HG03039 (cell line): Measurements from ENCODE around the gene KIF13A.
"Not testable (repeated sequence)": the region's sequence is repeated elsewhere in the genome, so short reads cannot be mapped to it uniquely, and the experiment has no call there.

ENCODE experiments used
- ATAC-seq: cut with Tn5 transposase; IDR thresholded peaks from one replicate; pipeline ENCODE4 v1.9.1; 2021; ENCODE audit warnings: mild to moderate bottlenecking, moderate library complexity; ENCODE audit not compliant: unreplicated experiment

Gene KIF13A

DNA sequence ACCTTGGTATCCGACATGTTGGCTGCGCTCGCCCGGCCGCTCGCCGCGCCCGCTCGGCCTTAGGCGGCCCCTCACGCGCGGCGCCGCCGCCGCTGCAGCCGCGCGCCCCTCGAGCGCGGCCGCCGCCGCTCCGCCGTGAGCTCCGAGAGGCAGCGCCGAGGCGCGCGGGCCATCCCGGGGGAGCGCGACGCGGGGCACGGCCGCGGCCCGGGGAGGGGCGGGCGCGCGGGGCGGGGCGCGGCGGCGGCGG lies at the start of gene KIF13A:
Gene KIF13A (minus strand): TSS at position 189 of the 250 bp plus-strand sequence. CDS start 172 bp downstream, at position 17.
- ATAC-seq: no peak

- no peak for ATAC-seq
Observed at GRCh38 chr6:18036781-18037180, 49.3 kb upstream of the KIF13A start.

DNA sequence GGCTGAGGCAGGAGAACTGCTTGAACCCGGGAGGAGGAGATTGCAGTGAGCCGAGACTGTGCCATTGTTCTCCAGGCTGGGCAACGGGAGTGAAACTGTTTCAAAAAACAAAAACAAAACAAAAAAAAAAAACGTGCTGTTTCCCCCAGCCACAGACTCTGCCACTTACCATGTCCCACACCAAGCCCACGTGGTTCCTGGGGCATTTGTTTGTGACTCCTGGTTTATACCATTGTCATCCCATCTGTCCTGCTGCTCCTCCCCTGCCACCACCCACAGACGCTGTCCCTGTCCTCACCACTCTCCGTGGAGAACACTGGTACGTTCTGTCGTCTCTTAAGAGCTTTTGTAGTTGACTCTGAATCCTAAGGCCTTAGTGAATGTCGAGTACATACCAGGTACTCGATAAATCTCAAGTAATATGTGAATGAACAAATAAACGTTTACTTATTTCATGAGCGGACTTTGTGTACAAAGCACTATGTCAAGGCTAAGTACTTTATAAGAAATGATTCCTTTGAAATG lies 48.0 kb upstream of the KIF13A start:
- ATAC-seq: no peak

DNA sequence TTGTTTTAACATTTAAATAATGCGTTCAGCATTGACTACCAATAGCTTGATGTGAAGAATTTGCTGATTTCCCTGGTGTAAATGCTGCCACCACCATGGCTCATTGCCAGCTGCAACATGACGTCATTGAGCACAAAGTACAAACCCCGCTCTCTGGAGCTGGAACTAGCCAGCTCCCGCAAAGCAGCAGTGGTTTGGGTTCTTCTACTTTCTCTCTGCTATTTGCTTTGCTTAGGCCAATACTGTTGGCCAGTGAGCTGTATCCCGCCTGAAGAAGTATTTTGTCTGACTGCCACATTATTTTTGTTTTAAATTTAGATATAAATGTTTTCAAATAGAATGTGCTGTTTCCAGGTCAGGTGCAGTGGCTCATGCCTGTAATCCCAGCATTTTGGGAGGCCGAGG lies 47.4 kb upstream of the KIF13A start:
- ATAC-seq: no peak

DNA sequence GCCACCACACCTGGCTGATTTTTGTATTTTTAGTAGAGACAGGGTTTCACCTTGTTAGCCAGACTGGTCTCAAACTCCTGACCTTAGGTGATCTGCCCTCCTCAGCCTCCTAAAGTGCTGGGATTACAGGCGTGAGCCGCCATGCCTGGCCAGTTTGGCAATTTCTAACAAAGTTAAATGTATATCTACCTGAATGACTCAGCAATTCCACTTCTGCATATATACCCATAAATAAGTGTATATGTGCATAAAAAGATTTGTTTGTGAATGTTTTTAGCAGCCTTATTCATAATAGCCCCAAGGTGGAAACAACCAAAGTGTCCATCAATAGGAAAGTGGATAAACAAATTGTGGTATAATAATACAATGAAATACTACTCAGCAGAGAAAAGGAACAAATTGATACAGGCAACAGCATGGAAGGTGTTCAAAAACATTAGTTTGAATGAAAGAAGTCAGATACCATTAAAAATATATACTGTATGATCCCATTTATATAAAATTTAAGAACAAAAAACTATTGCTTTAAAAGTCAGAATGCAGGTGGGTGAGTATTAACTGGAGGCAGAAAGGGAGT lies 44.3 kb upstream of the KIF13A start:
- no peak for ATAC-seq

GRCh38 chr6:18031189-18031588 lies 43.8 kb upstream of the KIF13A start:
- ATAC-seq: no peak

DNA sequence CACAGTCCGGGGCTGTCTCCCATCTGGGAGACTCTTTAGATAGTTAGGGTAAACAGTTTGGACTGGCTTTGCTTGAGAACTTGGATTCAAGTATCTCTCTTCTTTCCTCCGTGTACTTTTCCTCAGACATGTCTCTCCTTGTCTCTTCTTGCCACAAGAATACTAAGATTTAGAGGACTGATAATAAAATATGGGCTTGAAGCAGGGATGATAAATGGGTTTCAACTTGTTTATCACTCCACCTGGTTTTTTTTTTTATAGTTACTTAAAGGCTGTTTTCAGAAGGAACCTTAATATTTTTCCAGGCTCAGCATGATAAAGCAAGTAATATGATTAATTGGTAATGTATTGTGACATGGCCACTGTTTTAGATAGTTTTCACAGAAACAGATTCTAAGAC lies 40.9 kb upstream of the KIF13A start:
- ATAC-seq: no peak

DNA sequence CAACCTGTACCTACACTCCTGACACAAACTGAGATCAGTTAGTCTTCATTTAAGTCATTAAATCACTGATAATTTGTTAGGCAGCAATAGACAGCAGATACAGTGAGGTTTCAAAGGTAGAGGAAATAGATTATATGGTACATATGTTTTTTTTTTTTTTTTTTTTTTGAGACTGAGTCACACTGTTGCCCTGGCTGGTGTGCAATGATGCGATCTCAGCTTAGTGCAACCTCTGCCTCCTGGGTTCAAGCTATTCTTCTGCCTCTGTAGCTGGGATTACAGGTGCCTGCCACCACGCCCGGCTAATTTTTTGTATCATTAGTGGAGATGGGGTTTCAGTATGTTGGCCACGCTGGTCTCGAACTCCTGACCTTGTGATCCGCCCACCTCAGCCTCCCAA lies 38.2 kb upstream of the KIF13A start:
- no peak for ATAC-seq

DNA sequence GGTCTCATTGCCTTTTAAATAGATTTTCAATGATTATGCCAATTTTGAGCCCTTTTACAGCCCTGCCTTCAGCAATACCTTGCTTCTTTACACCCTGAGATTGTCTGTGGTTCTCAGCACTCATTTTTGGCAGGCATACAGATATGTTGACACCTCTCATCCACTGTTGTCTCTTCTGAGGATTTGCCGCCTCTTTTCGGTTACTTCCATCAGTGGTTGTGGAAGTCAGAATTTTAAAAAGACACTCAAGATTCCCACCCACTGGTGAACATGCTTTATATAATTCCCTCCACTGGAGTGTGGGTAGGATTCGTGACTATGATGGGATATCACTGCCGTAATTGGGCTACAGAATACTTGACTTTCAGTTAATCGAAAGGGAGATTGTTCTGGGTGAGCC lies 37.4 kb upstream of the KIF13A start:
- no peak for ATAC-seq

DNA sequence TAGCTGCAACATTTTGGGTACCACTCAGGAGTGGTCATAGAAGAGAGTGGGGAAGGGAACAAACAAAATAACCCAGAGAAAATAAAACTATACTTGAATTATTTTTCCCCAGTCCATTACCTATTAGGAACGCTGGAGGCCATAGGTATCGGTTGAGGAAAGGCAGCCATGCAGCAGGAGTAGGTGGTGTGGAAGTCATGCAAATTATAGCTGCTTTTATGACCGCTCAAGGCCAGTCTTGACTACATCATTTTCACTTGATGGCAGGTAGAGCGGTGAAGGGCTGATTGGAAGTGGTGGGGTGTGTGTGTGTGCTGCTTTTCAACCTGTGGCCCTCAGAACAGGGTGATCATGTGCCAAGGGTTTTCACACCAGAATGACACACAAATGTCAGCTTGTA lies 36.5 kb upstream of the KIF13A start:
- ATAC-seq: no peak

DNA sequence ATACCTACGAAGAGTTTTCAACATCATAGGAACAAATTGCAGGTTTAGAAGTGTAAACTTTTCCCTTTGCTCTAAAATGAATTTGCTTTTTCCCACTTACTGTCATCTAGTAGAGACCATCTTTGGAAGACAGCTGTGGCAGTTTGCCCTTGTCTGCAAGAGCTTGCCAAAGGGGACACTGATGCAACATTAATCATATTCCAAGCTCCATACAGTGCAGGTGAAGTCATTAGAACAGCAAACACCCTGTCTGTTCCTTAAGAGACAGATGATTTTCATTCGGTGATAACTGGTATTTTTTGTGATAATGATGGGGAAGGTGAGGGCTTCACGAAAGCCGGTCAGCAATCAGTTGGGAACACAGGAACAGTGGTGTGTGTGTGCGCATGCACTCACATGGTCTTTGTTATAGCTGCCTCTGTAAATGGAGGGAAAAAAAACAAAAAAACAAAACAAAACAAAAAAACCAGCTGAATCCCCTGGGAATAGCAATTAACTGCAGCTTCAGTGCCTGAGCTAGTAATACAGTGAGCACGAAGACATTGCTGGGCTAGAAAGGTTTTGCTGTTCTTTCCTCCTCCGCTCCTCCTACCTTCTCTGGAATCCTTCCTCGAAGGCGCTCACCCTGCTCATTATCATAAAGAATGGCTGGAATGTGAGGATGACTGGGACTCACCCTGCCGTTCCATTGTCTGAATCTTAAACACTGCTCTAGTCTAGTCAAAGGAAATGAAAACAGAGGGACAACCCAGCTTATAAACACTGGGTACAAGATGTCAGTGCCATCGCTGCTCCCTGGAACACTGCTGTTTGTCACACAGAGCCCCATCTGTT lies 35.2 kb upstream of the KIF13A start:
- no peak for ATAC-seq

DNA sequence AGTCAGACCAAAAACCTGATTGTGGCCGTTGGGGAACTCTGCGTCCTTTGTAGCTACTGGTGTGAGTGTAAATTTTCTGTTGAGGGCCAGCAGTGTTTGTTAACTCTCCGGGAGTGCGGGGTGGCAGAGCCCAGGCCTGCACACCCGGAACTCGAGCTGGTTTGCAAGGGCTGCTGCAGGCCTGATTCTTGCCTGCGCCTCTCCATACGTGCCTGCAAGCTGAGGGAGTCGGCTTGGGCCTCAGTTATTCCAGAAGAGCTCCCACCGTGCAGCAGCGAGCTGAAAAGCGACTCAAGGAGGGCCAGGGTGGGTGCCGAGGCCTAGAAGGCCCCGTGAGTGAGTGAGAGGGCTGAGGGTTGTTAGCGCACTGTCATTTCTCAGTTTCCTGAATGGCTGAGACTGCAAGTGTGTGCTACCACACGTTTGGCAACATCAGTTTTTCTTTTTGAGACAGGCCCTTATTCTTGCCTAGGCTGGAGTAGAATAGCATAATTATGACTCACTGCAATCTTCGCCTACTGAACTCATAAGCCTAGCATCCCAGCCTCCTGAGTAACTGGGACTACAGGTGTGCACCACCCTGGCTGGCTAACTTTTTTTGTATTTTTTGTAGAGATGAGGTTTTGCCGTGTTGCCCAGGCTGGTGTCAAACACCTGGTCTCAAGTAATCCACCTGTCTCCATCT lies 33.9 kb upstream of the KIF13A start:
- no peak for ATAC-seq

- ATAC-seq: not testable (repeated sequence)
Observed at GRCh38 chr6:18020545-18020944, 33.1 kb upstream of the KIF13A start.

GRCh38 chr6:18019539-18020534 lies 32.4 kb upstream of the KIF13A start:
- ATAC-seq: no peak

GRCh38 chr6:18019133-18019532 lies 31.7 kb upstream of the KIF13A start:
- not testable (repeated sequence) for ATAC-seq

GRCh38 chr6:18016698-18017097 lies 29.3 kb upstream of the KIF13A start:
- ATAC-seq: no peak

GRCh38 chr6:18016133-18016532 lies 28.7 kb upstream of the KIF13A start:
- no peak for ATAC-seq

GRCh38 chr6:18011287-18011686 lies 23.9 kb upstream of the KIF13A start:
- no peak for ATAC-seq

DNA sequence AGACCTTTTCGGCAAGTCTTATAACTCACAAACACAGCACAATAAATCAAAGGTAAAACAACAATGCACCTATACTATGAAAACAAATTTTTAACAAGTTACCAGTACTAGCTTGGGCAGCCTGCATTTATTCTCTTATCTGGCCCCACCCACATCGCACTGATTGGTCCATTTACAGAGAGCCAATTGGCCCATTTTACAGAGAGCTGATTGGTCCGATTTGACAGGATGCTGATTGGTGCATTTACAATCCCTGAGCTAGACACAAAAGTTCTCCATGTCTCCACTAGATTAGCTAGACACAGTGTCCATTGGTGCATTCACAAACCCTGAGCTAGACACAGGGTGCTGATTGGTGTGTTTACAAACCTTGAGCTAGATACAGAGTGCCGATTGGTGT lies 23.1 kb upstream of the KIF13A start:
- ATAC-seq: not testable (repeated sequence)

GRCh38 chr6:18004256-18004985 lies 17.0 kb upstream of the KIF13A start:
- ATAC-seq: no peak
